Activated CD8-positive, alpha-beta memory T cell treated with anti-CD3 and anti-CD28 coated beads for 48 hours (primary cell): Measurements from ENCODE around the gene RFX4.

Experiments used
- DNase-seq, 3 experiments: peaks; one replicate each; pipeline ENCODE4 v3.0.0-alpha.2; 2020; ENCODE audit warnings: low read depth in 2 of 3, low spot score in 2 of 3

RFX4 gene

GRCh38 chr12:106759526-106760183 is 176.9 kb downstream of the RFX4 start:
- DNase-seq = no peak

DNA sequence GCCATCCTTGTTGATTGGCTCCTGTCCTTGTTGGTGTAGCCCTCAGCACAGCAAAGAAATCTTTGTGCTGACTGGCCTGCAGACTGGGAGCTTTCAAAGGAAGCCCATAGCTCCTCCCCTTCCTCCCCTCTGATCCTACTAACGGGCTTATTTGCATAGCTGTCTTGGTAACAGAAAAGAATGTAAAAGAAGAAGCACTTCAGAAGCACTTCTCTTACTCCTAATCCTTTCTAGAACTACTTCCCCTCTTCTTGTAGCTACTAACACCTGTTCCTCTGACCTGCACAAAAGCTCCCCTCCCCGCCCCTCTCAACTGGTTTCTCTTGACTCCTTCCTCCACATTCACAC is 177.4 kb downstream of the RFX4 start:
- DNase-seq = no peak

DNA sequence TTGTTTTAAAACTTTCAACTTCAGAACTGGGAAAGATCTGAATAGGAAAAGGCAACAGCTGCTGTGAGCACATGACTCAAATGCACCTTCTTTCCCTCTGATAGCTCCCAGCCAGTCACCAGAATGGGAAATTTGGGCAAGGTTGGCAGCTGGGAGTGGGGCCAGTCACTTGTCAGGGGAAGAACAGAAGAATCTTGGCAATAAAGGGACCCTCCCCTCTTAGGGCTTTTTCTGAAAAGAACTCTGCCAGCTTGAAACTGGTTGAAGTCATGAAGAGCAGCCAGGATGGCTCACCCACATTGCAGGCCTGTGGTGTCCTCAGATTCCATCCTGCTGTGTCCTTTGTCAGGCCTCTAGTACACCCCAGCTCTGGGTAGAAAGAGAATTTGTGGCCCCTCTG is 181.4 kb downstream of the RFX4 start:
- DNase-seq = no peak

DNA sequence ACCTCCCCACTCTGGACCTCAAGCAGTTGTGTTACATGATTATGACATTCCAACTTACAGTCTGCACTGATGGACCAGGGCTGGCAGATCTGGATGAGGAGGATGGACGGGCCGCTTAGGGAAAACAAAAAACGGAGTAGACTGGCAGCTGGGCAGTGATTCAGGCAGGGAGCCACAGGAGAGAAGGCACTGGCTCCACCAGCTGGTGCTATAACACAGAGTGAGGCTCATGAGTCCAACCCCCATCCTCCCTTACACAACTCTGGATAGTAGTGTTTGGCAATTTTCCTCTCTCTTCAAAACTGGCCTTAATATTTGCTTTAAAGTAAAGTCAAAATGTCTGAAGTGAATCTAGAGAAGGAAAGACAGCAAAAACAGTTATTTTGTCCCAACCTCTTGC is 181.9 kb downstream of the RFX4 start:
- no peak for DNase-seq

DNA sequence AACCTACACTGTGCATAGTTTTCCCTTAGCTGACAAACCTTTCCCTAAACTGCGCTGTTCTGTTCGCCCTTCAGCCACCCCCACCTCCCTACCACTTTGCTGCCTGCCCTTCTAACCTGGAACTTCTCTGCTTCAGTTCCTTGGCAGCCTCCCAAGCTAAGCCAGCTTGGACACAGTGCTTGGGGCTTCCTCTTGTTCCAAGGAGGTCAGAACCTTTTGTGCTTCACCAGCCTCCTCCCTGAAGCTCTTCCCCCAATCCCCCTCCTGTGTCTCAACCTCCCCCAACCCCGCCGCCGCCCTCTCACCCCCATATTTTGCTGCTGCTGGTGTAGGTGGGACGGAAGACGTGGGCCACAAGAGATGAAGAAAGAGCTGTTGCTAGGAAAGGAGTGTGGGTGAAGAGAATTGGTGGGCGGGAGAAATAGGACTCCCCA is 183.6 kb downstream of the RFX4 start:
- DNase-seq = no peak

DNA sequence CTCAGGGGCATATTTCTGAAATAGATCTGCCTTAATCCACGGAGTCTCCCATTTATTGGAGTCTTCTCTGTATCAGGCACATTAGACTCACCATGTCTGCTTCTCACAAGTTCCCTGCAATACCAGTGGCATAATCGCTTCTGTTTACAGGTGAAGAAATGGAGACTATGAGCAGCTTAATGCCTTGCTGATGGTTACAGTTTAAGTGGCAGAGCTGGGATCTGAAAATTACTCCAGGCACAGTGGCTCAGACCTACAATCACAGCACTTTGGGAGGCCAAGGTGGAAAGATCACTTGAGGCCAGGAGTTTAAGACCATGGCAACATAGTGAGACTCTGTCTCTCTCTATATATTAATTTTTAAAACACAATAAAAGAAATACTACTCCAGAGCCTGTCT is 184.4 kb downstream of the RFX4 start:
- no peak for DNase-seq

DNA sequence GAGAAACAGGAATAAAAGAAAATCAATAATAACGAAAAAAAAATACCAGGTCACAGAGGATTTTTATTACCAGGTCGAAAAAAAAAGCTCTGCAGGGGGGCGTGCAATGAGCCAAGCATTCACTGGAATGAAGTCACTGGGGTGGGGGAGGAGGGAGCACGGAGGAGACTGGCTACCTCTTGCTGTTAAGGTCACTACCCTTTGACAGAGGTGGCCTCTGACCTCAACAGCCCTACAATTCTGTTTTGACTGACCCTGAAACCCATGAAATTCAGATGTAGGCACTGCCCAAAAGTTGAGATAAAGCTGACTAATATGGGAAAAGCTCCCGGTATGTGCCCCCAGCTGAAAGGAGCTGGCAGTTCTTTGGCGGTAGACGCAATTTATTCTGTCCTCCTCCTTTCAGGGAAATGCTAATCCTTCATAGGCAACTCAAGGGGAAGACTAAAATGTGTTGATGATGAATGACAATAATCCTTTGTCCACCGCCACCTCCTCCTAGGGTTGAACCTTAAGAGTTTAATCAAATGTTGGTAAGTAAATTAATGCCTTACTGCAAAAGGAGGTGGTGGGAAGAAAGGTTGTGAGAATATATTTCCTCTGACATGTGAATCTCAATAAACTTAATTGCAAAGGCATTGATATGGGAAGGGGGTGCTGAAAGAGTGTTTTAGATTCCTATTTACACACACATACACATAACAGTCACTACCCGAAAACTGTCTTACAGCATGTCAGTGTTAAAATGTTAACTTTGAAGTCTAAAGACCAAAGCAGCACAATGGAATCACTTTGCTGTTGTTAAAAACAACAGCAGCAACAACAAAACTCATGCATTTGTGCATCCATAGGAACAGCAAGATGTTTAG is 185.4 kb downstream of the RFX4 start:
- no peak for DNase-seq

GRCh38 chr12:106769078-106769477 is 186.3 kb downstream of the RFX4 start:
- no peak for DNase-seq

- no peak for DNase-seq
These were observed 186.7 kb downstream of the RFX4 start for GRCh38 chr12:106769546-106769945.

DNA sequence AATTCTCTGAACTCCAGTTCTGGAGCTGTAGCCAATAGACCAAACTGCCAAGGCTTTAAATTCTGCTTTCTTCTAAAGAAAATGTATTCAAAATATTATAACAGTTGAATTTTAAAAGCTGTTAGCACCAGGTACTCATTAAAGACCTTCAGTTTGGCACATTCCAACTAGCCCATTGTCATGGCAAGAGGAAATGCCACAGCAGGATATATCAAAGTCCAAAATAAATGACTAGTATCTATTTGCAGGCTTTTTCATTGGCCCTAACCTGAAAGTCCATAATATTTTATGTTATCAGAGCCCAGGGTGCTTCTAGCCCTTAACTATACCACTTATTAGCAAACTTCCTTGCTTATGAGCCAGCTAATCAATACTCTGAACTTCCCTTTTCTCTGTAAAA is 188.6 kb downstream of the RFX4 start:
- DNase-seq = no peak

GRCh38 chr12:106773286-106774004 is 190.6 kb downstream of the RFX4 start:
- no peak for DNase-seq

DNA sequence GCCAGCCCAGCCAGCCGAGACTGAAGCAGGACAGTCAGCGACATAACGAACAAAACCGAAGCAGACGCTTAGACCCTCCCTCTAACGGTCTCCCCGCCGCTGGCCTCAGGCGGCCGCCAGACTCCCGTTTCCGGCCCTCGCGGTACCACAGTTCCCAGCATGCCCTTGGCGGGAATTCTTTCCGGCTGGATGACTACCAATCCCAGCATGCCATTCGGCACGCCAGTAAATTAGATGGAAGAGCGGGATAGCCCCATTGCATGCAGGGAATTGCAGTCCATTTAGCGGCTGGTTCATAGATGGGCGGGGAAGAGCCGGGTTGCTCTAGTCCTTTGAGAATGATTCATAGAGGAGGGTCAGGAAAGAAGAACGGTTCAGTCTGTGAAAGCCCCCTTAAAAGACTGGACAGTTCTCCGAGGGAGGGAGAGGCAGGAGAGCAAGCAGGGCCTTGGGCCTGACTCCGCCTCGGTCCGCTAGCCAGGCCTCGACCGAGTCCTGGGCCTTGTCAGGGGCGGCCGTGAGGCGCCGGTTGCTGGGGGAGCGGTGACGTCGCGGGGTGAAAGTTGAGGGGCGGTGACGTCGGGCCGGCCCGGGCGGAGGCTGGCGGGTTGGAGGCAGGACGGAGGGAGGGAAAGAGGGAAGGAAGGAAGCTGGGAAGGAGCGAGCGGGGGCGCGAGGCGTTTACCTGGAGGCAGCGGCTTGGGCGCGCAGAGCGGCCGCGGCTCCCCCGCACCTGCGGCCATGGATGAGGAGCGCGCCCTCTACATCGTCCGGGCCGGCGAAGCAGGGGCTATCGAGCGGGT is 191.4 kb downstream of the RFX4 start, which contains the start of gene RIC8B:
Gene RIC8B, plus strand, starts transcription at position 678 of the 803 bp plus-strand sequence. Its CDS starts 64 bp downstream, at position 742.
- DNase-seq = peak; percentile 58 to 70 (median 59)

- DNase-seq = no peak
These were observed 192.2 kb downstream of the RFX4 start for GRCh38 chr12:106774808-106775524.

DNA sequence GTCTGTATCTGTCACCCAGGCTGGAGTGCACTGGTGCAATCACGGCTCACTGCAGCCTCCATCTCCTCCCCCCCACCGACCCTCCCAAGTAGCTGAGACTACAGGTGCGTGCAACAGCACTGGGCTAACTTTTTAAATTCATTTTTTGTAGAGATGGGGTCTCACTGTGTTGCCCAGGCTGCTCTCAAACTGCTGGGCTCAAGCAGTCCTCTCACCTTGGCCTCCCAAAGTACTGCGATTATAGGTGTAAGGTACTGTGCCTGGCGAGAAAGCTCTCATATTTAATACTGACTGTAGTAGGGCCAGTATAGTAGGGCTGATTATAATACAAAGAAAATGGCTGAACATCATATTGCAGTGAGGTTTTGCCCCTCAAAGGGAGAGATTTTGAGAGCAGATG is 194.1 kb downstream of the RFX4 start:
- DNase-seq = no peak

GRCh38 chr12:106780010-106780631 is 197.3 kb downstream of the RFX4 start:
- DNase-seq = no peak

GRCh38 chr12:106782619-106783018 is 199.8 kb downstream of the RFX4 start:
- DNase-seq = no peak

DNA sequence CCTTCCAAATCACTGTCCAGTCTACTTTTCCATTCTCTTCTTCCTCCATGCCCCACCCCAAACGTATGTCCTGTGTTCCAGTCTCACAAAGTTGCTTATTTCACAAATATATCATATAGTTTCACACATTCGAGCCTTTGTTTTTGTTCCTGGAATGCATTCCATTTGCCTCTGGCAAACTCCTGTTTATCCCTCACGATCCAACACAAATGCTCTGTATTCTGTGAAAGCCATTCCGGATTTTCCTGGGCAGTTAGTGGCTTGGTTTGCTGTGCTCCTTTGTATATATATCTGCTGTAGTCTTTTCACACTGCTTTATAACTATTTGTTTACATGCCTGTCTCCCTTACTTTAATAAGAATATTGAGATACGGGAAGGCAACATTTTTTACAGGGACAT is 200.7 kb downstream of the RFX4 start:
- DNase-seq = no peak

DNA sequence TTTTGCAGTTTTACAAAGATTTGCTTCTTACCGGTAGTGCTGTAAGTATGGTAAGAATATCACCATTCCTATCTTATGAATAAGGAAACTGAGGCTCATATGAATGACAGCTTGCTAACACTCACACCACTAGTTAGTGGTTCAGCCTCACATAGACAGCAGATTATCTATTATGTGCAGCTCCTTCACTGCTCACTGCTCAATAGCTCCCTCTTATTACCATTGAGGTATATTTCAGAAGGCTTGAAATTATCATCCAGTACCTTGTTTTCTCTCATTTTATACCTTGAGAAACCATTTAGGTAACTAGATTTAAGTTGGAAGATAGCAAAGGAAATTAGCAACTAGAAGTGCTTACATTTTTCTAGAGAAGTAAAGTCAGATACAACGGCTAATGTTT is 207.2 kb downstream of the RFX4 start:
- no peak for DNase-seq

GRCh38 chr12:106791531-106791930 is 208.7 kb downstream of the RFX4 start:
- no peak for DNase-seq

DNA sequence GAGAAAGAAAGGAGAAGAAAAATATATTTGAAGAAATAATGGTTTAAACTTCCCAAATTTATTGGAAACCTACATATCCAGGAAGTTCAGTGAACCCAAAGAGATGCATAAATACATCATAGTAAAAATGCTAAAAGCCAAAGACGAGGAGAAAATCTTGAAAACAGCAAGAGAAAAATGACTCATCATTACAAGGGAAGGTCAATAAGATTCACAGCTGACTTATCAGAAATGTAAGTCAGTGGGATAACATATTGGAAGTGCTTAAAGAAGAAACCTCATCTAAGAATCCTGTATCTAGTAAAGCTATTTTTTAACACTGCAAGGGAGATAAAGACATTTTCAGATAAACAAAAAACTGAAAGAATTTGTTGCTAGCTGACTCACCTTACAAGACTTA is 211.6 kb downstream of the RFX4 start:
- DNase-seq = no peak
